H9 (cell line): Measurements from ENCODE around the gene EEF1A1. TPM values are rescaled to one million over a fixed set of nuclear protein-coding genes. Genes with fewer than 3 reads are reported as not detected.

Source experiments
- DNase-seq: peaks from one replicate; pipeline ENCODE4 v3.0.0-alpha.2; 2017
- H2AFZ ChIP-seq: one replicate; pipeline ENCODE4 v1.6.1; 2013; ENCODE audit warnings: mild to moderate bottlenecking, low read length, control low read depth, moderate library complexity
- H2AK5ac ChIP-seq: 2 replicates; pipeline ENCODE4 v1.6.1; 2013; ENCODE audit warnings: low read length, control low read depth, mixed read lengths; ENCODE audit not compliant: insufficient read length
- H2BK120ac ChIP-seq: one replicate; pipeline ENCODE4 v1.6.1; 2013; ENCODE audit warnings: low read depth, mild to moderate bottlenecking, low read length, control low read depth, inconsistent platforms; ENCODE audit not compliant: poor library complexity, severe bottlenecking
- H2BK12ac ChIP-seq: 2 replicates; pipeline ENCODE4 v1.6.1; 2013; ENCODE audit warnings: low read length, control low read depth, mixed read lengths, low read depth; ENCODE audit not compliant: insufficient read length
- H2BK15ac ChIP-seq: 2 replicates; pipeline ENCODE4 v1.6.1; 2013; ENCODE audit warnings: low read depth, low read length, control low read depth
- H2BK20ac ChIP-seq: one replicate; pipeline ENCODE4 v1.6.1; 2013; ENCODE audit warnings: low read depth, mild to moderate bottlenecking, low read length, control low read depth, inconsistent platforms; ENCODE audit not compliant: poor library complexity, severe bottlenecking
- H2BK5ac ChIP-seq: 2 replicates; pipeline ENCODE4 v1.6.1; 2013; ENCODE audit warnings: low read length, control low read depth, mixed read lengths; ENCODE audit not compliant: insufficient read length
- H3K14ac ChIP-seq: 2 replicates; pipeline ENCODE4 v1.6.1; 2013; ENCODE audit warnings: low read length, control low read depth; ENCODE audit not compliant: insufficient read depth
- H3K18ac ChIP-seq: 2 replicates; pipeline ENCODE4 v1.6.1; 2013; ENCODE audit warnings: low read depth, mild to moderate bottlenecking, mixed read lengths, low read length, control low read depth; ENCODE audit not compliant: insufficient read length
- H3K23ac ChIP-seq: 2 replicates; pipeline ENCODE4 v1.6.1; 2013; ENCODE audit warnings: low read length, control low read depth, mixed read lengths, low read depth; ENCODE audit not compliant: insufficient read length
- H3K23me2 ChIP-seq: 2 replicates; pipeline ENCODE4 v1.6.1; 2013; ENCODE audit warnings: low read depth, mild to moderate bottlenecking, mixed read lengths, low read length, control low read depth; ENCODE audit not compliant: insufficient read length, poor library complexity, severe bottlenecking
- H3K27ac ChIP-seq: 2 replicates; pipeline ENCODE4 v1.5.1; 2013; ENCODE audit warnings: low read length, control low read depth, mixed read lengths, low read depth; ENCODE audit not compliant: insufficient read length
- H3K27me3 ChIP-seq: 2 replicates; pipeline ENCODE4 v1.6.1; 2013; ENCODE audit warnings: low read length, control low read depth, inconsistent platforms; ENCODE audit not compliant: insufficient read depth
- H3K4ac ChIP-seq: 2 replicates; pipeline ENCODE4 v1.6.1; 2013; ENCODE audit warnings: low read depth, mild to moderate bottlenecking, control low read depth, inconsistent platforms, low read length, moderate library complexity
- H3K4me1 ChIP-seq: 2 replicates; pipeline ENCODE4 v1.6.1; 2013; ENCODE audit warnings: low read length, control low read depth, inconsistent platforms; ENCODE audit not compliant: insufficient read depth
- H3K4me2 ChIP-seq: 2 replicates; pipeline ENCODE4 v1.6.1; 2013; ENCODE audit warnings: low read length, control low read depth, mixed read lengths; ENCODE audit not compliant: insufficient read length, insufficient read depth
- H3K56ac ChIP-seq: 2 replicates; pipeline ENCODE4 v1.6.1; 2013; ENCODE audit warnings: low read depth, mild to moderate bottlenecking, mixed read lengths, low read length, control low read depth; ENCODE audit not compliant: insufficient read length
- H3K79me1 ChIP-seq: 2 replicates; pipeline ENCODE4 v1.6.1; 2013; ENCODE audit warnings: low read depth, mild to moderate bottlenecking, moderate library complexity, low read length, control low read depth, inconsistent platforms; ENCODE audit not compliant: insufficient read depth, poor library complexity, severe bottlenecking
- H3K79me2 ChIP-seq: 2 replicates; pipeline ENCODE4 v1.6.1; 2013; ENCODE audit warnings: low read length, control low read depth, inconsistent platforms; ENCODE audit not compliant: insufficient read depth
- H3K9ac ChIP-seq: 2 replicates; pipeline ENCODE4 v1.6.1; 2013; ENCODE audit warnings: low read length, control low read depth, mixed read lengths; ENCODE audit not compliant: insufficient read length; ENCODE audit errors: extremely low read depth
- H3K9me3 ChIP-seq: one replicate; pipeline ENCODE4 v1.6.1; 2013; ENCODE audit warnings: low read depth, low read length, inconsistent platforms; ENCODE audit not compliant: control insufficient read depth
- H3T11ph ChIP-seq: one replicate; pipeline ENCODE4 v1.6.1; 2013; ENCODE audit warnings: mild to moderate bottlenecking, low read length, control low read depth, inconsistent platforms
- H4K20me1 ChIP-seq: one replicate; pipeline ENCODE4 v1.6.1; 2013; ENCODE audit not compliant: control insufficient read depth, insufficient read length, insufficient read depth
- H4K5ac ChIP-seq: 2 replicates; pipeline ENCODE4 v1.6.1; 2013; ENCODE audit warnings: low read depth, mild to moderate bottlenecking, mixed read lengths, low read length, control low read depth; ENCODE audit not compliant: insufficient read length
- H4K8ac ChIP-seq: replicated peaks from 2 replicates; pipeline ENCODE4 v1.6.1; 2013; ENCODE audit warnings: low read length, control low read depth, mixed read lengths, low read depth; ENCODE audit not compliant: insufficient read length
- H4K91ac ChIP-seq: 2 replicates; pipeline ENCODE4 v1.6.1; 2013; ENCODE audit warnings: low read depth, mild to moderate bottlenecking, moderate library complexity, mixed read lengths, low read length, control low read depth; ENCODE audit not compliant: insufficient read length
- H3K27ac Mint-ChIP-seq, 3 experiments: 2 replicates in 2 of 3; 3 replicates in 1 of 3; pipeline ENCODE4 v1.8.0; 2020 to 2021; ENCODE audit warnings: mixed read lengths in 3 of 3, mild to moderate bottlenecking in 1 of 3, moderate library complexity in 1 of 3
- H3K27me3 Mint-ChIP-seq: 2 replicates; pipeline ENCODE4 v1.8.0; 2021; ENCODE audit warnings: low read depth, mild to moderate bottlenecking, moderate library complexity, mixed read lengths
- H3K36me3 Mint-ChIP-seq, 3 experiments: 2 replicates in 2 of 3; 3 replicates in 1 of 3; pipeline ENCODE4 v1.8.0; 2020 to 2021; ENCODE audit warnings: low read depth in 3 of 3, mixed read lengths in 3 of 3; ENCODE audit not compliant: insufficient read depth in 1 of 3
- H3K4me1 Mint-ChIP-seq, 2 experiments: 2 replicates each; pipeline ENCODE4 v1.8.0; 2020; ENCODE audit warnings: mixed read lengths in 2 of 2
- H3K4me3 Mint-ChIP-seq, 2 experiments: 2 replicates in 1 of 2; 3 replicates in 1 of 2; pipeline ENCODE4 v1.8.0; 2020 to 2021; ENCODE audit warnings: mild to moderate bottlenecking in 2 of 2, mixed read lengths in 2 of 2, moderate library complexity in 1 of 2
- H3K9me3 Mint-ChIP-seq, 2 experiments: 2 replicates in 1 of 2; 3 replicates in 1 of 2; pipeline ENCODE4 v1.8.0; 2020; ENCODE audit warnings: mild to moderate bottlenecking in 2 of 2, mixed read lengths in 2 of 2, moderate library complexity in 1 of 2
- CTCF ChIP-seq: fragments of 200-600 bp; sonication (generic); conservative IDR thresholded peaks from 3 replicates; pipeline ENCODE4 v1.8.0; 2021; ENCODE audit warnings: antibody characterized with exemption, mild to moderate bottlenecking
- WGBS: extraction: QIAGEN DNeasy Blood & Tissue Kit; methylation state at CpG from one replicate; pipeline ENCODE4 v1.1.7; 2013; ENCODE audit warnings: missing lambda C conversion rate, low lambda C conversion rate, mixed read lengths; ENCODE audit not compliant: insufficient read length; ENCODE audit errors: extremely low coverage; 5-methylcytosine and 5-hydroxymethylcytosine counted together
- total RNA-seq: library from RNA; stranded (reverse); gene quantifications from 2 replicates; pipeline ENCODE4 v1.2.1, GENCODE V29; 2021

The EEF1A1 gene
- total RNA-seq, 1 experiment from 2014 or later = 13,057 TPM

DNA sequence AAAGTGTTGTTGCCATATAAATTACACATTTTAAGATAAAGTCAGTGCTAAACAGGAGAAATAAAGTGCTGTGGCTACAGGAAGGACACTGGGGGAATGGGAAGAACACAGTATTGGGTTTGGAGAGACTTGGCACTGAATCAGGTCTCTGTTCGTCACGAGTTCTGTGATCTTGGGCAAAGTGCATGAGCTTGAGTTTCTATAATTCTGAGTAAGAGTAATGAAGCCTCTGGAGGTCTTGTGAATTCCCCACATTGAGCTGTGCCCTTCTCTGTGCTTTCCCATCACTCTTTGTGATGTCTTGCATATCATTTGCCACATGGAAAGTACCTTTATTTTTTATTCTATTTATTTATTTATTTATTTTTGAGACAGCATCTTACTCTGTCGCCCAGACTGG is 16.8 kb upstream of the EEF1A1 start:
- Histone ChIP-seq H3K4me2 (no peak overlapping the region), H3K27me3 (no peaks in the 10 kb centered on the region), H3K9me3 (no peaks in the 10 kb centered on the region), H4K91ac (no peak overlapping the region), H2BK15ac (no peak overlapping the region), H4K5ac (no peak overlapping the region), H3K9ac (no peak overlapping the region), H3K14ac (no peak overlapping the region), H3K23me2 (no peaks in the 10 kb centered on the region), H2AK5ac (no peak overlapping the region), H3K79me2 (no peaks in the 10 kb centered on the region), H3K79me1 (no peaks in the 10 kb centered on the region), H2BK5ac (no peak overlapping the region), H3T11ph (no peak overlapping the region), H3K4ac (no peak overlapping the region), H3K23ac (no peak overlapping the region), H2BK12ac (no peak overlapping the region), H2BK20ac (no peak overlapping the region), H3K27ac (no peak overlapping the region), H4K20me1 (no peaks in the 10 kb centered on the region), H3K4me1 (no peaks in the 10 kb centered on the region), H2BK120ac (no peak overlapping the region), H2AFZ (no peak overlapping the region), H3K18ac (no peak overlapping the region), H3K56ac (no peak overlapping the region), H4K8ac (no peak overlapping the region)
- WGBS = no CpG with 5 or more reads among the region's 3 CpGs
- TF ChIP-seq CTCF = no peak
- H3K27me3 Mint-ChIP-seq = no peaks in the 10 kb centered on the region
- no peak overlapping the region for H3K27ac Mint-ChIP-seq
- no peaks in the 10 kb centered on the region for H3K36me3 Mint-ChIP-seq
- no peaks in the 10 kb centered on the region for H3K9me3 Mint-ChIP-seq
- H3K4me1 Mint-ChIP-seq = no peaks in the 10 kb centered on the region
- no peak for DNase-seq
- no peak overlapping the region for H3K4me3 Mint-ChIP-seq
